ENCODE data around the gene TARBP2. TPM values are rescaled to one million over a fixed set of nuclear protein-coding genes. Genes with fewer than 3 reads are reported as not detected.
A peak's percentile ranks its signal among the peaks of the same experiment; 100 is the strongest.

TARBP2 gene
- total and polyA plus RNA-seq, 9 donors: 9.8 to 25.6 (median 20.6) TPM

DNA sequence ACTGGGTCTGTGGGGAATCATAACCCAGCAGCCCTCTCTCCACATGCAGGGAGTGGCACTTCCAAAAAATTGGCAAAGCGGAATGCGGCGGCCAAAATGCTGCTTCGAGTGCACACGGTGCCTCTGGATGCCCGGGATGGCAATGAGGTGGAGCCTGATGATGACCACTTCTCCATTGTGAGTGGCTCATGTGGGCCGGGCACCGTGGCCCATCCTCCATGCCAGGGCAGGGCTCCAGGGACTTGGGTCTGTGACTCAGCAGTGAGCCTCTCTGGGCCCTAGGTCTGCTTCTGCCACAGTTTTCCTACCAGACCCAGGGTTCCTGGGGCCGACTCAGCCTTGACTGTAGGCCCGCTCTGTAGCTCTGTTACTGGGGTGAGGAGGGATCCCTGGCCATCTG is 4.0 kb downstream of the TARBP2 start:
- TF ChIP-seq EP300 (IDR thresholded peaks at IDR 0.05) (no peak), POLR2A (IDR thresholded peaks at IDR 0.05) (no peak), CTCF (IDR thresholded peaks at IDR 0.05) (no peak)
- peaks cover 14% of the 10 kb centered on the region for H3K4me1 ChIP-seq (ENCODE audit: insufficient read depth)
- intact Hi-C loops (cut with DNase I): loop anchor here (5.0 to 10.0 kb wide), 5 partner anchors 43 to 180 kb away; partner anchors contain the start of gene AAAS (in 4 of the 4)

DNA sequence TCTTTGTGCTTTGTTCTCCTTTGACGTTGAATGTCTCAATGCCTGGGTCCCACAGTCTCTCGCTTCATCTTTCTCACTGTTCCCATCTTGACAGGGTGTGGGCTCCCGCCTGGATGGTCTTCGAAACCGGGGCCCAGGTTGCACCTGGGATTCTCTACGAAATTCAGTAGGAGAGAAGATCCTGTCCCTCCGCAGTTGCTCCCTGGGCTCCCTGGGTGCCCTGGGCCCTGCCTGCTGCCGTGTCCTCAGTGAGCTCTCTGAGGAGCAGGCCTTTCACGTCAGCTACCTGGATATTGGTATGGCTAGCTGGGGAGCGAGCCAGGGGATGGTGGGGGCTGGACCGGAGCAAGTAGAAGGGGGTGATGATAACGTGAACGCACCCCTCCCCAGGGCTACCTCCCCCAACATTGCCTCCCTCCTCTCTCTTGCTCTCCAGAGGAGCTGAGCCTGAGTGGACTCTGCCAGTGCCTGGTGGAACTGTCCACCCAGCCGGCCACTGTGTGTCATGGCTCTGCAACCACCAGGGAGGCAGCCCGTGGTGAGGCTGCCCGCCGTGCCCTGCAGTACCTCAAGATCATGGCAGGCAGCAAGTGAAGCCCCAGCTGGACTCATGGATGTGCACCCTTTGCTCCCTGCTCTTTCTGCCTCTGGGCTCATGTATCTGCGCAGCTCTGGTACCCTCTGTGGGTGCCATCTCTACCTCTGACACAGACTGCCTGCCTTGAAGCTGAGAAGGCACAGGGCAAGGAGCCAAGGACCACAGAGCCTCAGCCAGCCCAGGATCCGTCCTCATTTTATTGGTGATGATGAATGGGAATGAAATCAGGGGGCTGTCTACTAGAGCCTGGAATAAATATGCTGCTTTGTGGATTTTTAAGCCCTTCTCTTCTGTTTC is 4.7 kb downstream of the TARBP2 start:
- DNase-seq: peak in 1 of 5 donors; percentile 34
- Histone ChIP-seq H3K27me3 (no peaks in the 10 kb centered on the region), H3K4me3 (no peak overlapping the region), H3K9me3 (no peaks in the 10 kb centered on the region), H3K36me3 (no peaks in the 10 kb centered on the region), H3K27ac (no peak overlapping the region), H3K4me1 (ENCODE audit: insufficient read depth) (peaks cover 14% of the 10 kb centered on the region)
- intact Hi-C loops (cut with DNase I): loop anchor here (5.0 to 10.0 kb wide), 5 partner anchors 44 to 181 kb away; partner anchors contain the start of gene AAAS (in 4 of the 4)
- 67 to 75% (median 74%) methylated on average over 19 of the region's 19 CpGs for WGBS, 3 donors
- TF ChIP-seq POLR2A (IDR thresholded peaks at IDR 0.05) (no peak), CTCF (IDR thresholded peaks at IDR 0.05) (no peak), EP300 (IDR thresholded peaks at IDR 0.05) (no peak)

More for the DNA sequence above, 4.0 kb downstream of the TARBP2 start:
- WGBS, 3 donors: 70 to 79% (median 73%) methylated on average over 10 of the region's 10 CpGs
- no peak overlapping the region for H3K4me3 ChIP-seq
- H3K27ac ChIP-seq: no peak overlapping the region
- peak in 2 of 5 donors; percentile 35 to 47 for DNase-seq
- H3K36me3 ChIP-seq: no peaks in the 10 kb centered on the region
- H3K27me3 ChIP-seq: no peaks in the 10 kb centered on the region
- no peaks in the 10 kb centered on the region for H3K9me3 ChIP-seq

- no peaks in the 10 kb centered on the region for H3K36me3 ChIP-seq
- H3K4me1 ChIP-seq (ENCODE audit: insufficient read depth): peaks cover 14% of the 10 kb centered on the region
- no peaks in the 10 kb centered on the region for H3K9me3 ChIP-seq
- 25 to 33% (median 25%) methylated on average over 2 of the region's 2 CpGs for WGBS, 3 donors
- intact Hi-C loops (cut with DNase I): loop anchor here (5.0 to 10.0 kb wide), 5 partner anchors 44 to 182 kb away; partner anchors contain the start of gene AAAS (in 4 of the 4)
- no peaks in the 10 kb centered on the region for H3K27me3 ChIP-seq
- no peak overlapping the region for H3K27ac ChIP-seq
- H3K4me3 ChIP-seq: no peak overlapping the region
- TF ChIP-seq POLR2A (IDR thresholded peaks at IDR 0.05): no peak
- no peak for TF ChIP-seq EP300 (IDR thresholded peaks at IDR 0.05)
- TF ChIP-seq CTCF (IDR thresholded peaks at IDR 0.05): no peak
- DNase-seq: no peak
Measured at GRCh38 chr12:53506450-53506785, 5.3 kb downstream of the TARBP2 start.

DNA sequence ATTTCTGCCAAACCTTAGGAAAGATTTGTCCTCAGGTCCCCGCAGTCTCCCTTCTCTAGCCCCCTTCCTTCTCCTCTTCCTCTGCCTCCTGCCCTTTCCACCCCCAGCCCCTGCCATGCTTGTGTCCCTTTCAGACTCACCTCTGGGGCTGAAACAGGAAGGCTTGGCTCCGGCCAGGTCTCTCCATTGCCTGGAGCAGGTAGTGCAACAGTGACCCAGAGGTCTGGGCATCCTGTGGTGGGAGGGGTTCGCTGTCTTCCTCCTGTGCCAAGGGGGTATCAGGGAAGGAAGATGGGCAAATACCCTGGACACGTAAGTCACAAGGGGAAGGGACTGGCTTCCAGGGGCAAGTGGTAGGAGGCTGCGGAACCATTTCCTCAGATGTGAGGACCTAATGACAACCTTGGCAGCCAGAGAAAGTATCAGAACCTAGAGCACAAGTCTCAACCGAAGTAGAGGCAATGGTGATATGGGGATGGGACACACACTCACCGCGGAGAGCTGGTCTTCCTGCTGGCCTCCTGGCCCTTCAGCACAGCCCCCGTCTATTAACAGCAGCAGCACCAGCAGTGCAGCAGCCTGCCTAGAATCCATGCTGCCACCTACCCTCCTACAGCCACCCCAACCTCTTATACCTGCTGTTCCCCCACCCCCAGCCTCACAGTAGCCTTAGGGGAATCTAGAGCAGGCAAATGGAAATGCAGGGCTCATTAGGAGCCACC is 6.0 kb downstream of the TARBP2 start, which contains the start of gene NPFF:
Gene NPFF, minus strand, starts transcription at position 604 of the 722 bp plus-strand sequence. Its CDS starts 10 bp downstream, at position 594.
- WGBS, 3 donors: 80 to 86% (median 83%) methylated on average over 9 of the region's 9 CpGs
- Histone ChIP-seq H3K4me3 (no peak within 1 kb of the TSS), H3K4me1 (ENCODE audit: insufficient read depth) (peaks cover 9% of the 10 kb centered on the region), H3K27ac (peak within 1 kb of the TSS in 1 of 2 donors; percentile 7), H3K9me3 (no peaks in the 10 kb centered on the region), H3K36me3 (no peaks in the 10 kb centered on the region), H3K27me3 (no peaks in the 10 kb centered on the region)
- intact Hi-C loops (cut with DNase I): loop anchor here (5.0 to 10.0 kb wide), 5 partner anchors 45 to 182 kb away; partner anchors contain the start of gene AAAS (in 4 of the 4)
- TF ChIP-seq EP300 (IDR thresholded peaks at IDR 0.05): no peak
- TF ChIP-seq POLR2A (IDR thresholded peaks at IDR 0.05): no peak
- no peak for TF ChIP-seq CTCF (IDR thresholded peaks at IDR 0.05)
- DNase-seq: no peak
